NCI-H460 (cell line): ENCODE measurements around the gene SRPK3. TPM values are rescaled to one million over a fixed set of nuclear protein-coding genes. Genes with fewer than 3 reads are reported as not detected.
A peak's percentile ranks its signal among the peaks of the same experiment; 100 is the strongest.
"Not testable (repeated sequence)": the region's sequence is repeated elsewhere in the genome, so short reads cannot be mapped to it uniquely, and the experiment has no call there.

Source experiments
- DNase-seq: peaks from one replicate; pipeline ENCODE4 v3.0.0-alpha.2; 2016; ENCODE audit warnings: low read depth; ENCODE audit errors: extremely low read depth
- polyA plus RNA-seq: library from polyadenylated mRNA; depleted of rRNA; stranded (reverse); fragments of >200 nt; gene quantifications from 2 replicates; pipeline ENCODE4 v1.2.3, GENCODE V29; 2014; cell fraction: nucleus; rRNA removed
- total RNA-seq: library from RNA; depleted of rRNA; stranded (reverse); fragments of >200 nt; shearing (Covaris generic); gene quantifications from 2 replicates; pipeline ENCODE4 v1.2.3, GENCODE V29; 2014; rRNA removed

The SRPK3 gene
- 0.12 and 0.17 TPM in 2 replicates for total RNA-seq
- 0.51 TPM in 1 of 2 replicates, not detected in the other for polyA plus RNA-seq

- DNase-seq, result no peak
Measured at GRCh38 chrX:153780678-153781427, at the start of gene SRPK3. Gene SRPK3, plus strand, starts transcription at chrX:153781041. Its CDS starts 46 bp downstream, at chrX:153781087.

- DNase-seq, result no peak
Measured at GRCh38 chrX:153731117-153731844, 49.6 kb upstream of the SRPK3 start.

GRCh38 chrX:153731845-153732215, 49.0 kb upstream of the SRPK3 start:
- no peak for DNase-seq

GRCh38 chrX:153732401-153732800, 48.4 kb upstream of the SRPK3 start:
- DNase-seq, result no peak

GRCh38 chrX:153733651-153734240, 47.1 kb upstream of the SRPK3 start:
- DNase-seq, result no peak

GRCh38 chrX:153734871-153735270, 46.0 kb upstream of the SRPK3 start:
- no peak for DNase-seq

- DNase-seq, result no peak
Measured at GRCh38 chrX:153735274-153735673, 45.6 kb upstream of the SRPK3 start.

- no peak for DNase-seq
Measured at GRCh38 chrX:153736071-153736820, 44.6 kb upstream of the SRPK3 start.

- no peak for DNase-seq
Measured at GRCh38 chrX:153736871-153737441, 43.9 kb upstream of the SRPK3 start.

- DNase-seq, result no peak
Measured at GRCh38 chrX:153738056-153738605, 42.7 kb upstream of the SRPK3 start.

- no peak for DNase-seq
Measured at GRCh38 chrX:153739754-153740486, 40.9 kb upstream of the SRPK3 start.

GRCh38 chrX:153740631-153741222, 40.1 kb upstream of the SRPK3 start:
- DNase-seq, result no peak

GRCh38 chrX:153741446-153741845, 39.4 kb upstream of the SRPK3 start:
- no peak for DNase-seq

GRCh38 chrX:153742111-153742510, 38.7 kb upstream of the SRPK3 start:
- not testable (repeated sequence) for DNase-seq

- not testable (repeated sequence) for DNase-seq
Measured at GRCh38 chrX:153742796-153743467, 37.9 kb upstream of the SRPK3 start.

GRCh38 chrX:153743468-153744209, 37.2 kb upstream of the SRPK3 start:
- DNase-seq, result peak; percentile 80

GRCh38 chrX:153744210-153745066, 36.4 kb upstream of the SRPK3 start:
- no peak for DNase-seq
